Measurements from ENCODE around the gene OAF.

DNA sequence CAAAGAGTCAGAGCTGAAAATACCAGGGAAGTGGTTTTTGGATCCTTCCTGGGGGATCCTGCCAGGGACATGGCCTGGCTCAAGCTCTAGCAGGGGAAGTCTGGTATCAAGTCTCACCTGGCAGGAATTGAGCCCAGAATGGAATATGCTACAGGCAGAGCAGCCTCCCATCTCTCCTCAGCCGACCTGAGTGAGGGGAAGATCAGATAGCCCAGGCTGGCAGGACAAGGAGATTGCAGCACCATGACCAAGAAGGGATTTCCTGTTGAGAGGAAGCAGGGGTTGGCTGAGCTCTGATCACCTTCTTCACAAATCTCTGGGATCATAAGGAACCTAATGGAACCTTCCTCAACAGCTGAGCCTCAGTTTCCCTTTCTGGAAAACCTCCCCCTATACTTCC lies 13.0 kb downstream of the OAF start:
- TF ChIP-seq, protein P1, sequence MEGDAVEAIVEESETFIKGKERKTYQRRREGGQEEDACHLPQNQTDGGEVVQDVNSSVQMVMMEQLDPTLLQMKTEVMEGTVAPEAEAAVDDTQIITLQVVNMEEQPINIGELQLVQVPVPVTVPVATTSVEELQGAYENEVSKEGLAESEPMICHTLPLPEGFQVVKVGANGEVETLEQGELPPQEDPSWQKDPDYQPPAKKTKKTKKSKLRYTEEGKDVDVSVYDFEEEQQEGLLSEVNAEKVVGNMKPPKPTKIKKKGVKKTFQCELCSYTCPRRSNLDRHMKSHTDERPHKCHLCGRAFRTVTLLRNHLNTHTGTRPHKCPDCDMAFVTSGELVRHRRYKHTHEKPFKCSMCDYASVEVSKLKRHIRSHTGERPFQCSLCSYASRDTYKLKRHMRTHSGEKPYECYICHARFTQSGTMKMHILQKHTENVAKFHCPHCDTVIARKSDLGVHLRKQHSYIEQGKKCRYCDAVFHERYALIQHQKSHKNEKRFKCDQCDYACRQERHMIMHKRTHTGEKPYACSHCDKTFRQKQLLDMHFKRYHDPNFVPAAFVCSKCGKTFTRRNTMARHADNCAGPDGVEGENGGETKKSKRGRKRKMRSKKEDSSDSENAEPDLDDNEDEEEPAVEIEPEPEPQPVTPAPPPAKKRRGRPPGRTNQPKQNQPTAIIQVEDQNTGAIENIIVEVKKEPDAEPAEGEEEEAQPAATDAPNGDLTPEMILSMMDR (IDR thresholded peaks at IDR 0.05; ENCODE audit: borderline replicate concordance, extremely low read depth, low read length, poor library complexity, severe bottlenecking) = no peak
- TF ChIP-seq EZH2 (IDR thresholded peaks at IDR 0.05; ENCODE audit: borderline replicate concordance, low read depth, low read length, severe bottlenecking) = no peak

All from DND-41 (cell line).